Spleen (tissue), 11 donors: ENCODE results near the gene DENND2D. TPM values are rescaled to one million over a fixed set of nuclear protein-coding genes. Genes with fewer than 3 reads are reported as not detected.

Source experiments
- DNase-seq: peaks from one replicate; pipeline ENCODE4 v3.0.0-alpha.2; 2020
- H3K27ac ChIP-seq, 8 donors: fragments of 200-600 bp; sonication (generic) in 7 of 8; 1 replicate in 4 of 8; 2 replicates in 4 of 8; pipeline versions ENCODE4 v1.5.0 to v1.8.0; 2016 to 2021; ENCODE audit warnings: inconsistent platforms in 4 of 8, mild to moderate bottlenecking in 4 of 8, moderate library complexity in 1 of 8
- H3K27me3 ChIP-seq, 7 donors: fragments of 200-600 bp; sonication (generic) in 6 of 7; replicated peaks in 1 of 7; 1 replicate in 4 of 7; 2 replicates in 3 of 7; pipeline versions ENCODE4 v1.5.0 to v1.8.0; 2016 to 2021; ENCODE audit warnings: inconsistent platforms in 3 of 7, mild to moderate bottlenecking in 1 of 7
- H3K36me3 ChIP-seq, 6 donors: fragments of 200-600 bp; sonication (generic) in 5 of 6; 1 replicate in 4 of 6; 2 replicates in 2 of 6; pipeline versions ENCODE4 v1.5.0 to v1.8.0; 2016 to 2021; ENCODE audit warnings: inconsistent platforms in 2 of 6
- H3K4me1 ChIP-seq, 6 donors: fragments of 200-600 bp; sonication (generic) in 5 of 6; 1 replicate in 3 of 6; 2 replicates in 3 of 6; pipeline versions ENCODE4 v1.5.0 to v1.8.0; 2016 to 2021; ENCODE audit warnings: inconsistent platforms in 3 of 6
- H3K4me3 ChIP-seq, 8 donors: fragments of 200-600 bp; sonication (generic) in 7 of 8; 1 replicate in 4 of 8; 2 replicates in 4 of 8; pipeline versions ENCODE4 v1.5.0 to v1.8.0; 2016 to 2021; ENCODE audit warnings: inconsistent platforms in 4 of 8, mild to moderate bottlenecking in 4 of 8, moderate library complexity in 2 of 8
- H3K9me3 ChIP-seq, 8 donors: fragments of 200-600 bp; sonication (generic) in 7 of 8; 1 replicate in 4 of 8; 2 replicates in 4 of 8; pipeline versions ENCODE4 v1.5.0 to v1.8.0; 2016 to 2021; ENCODE audit warnings: inconsistent platforms in 4 of 8
- POLR2A ChIP-seq, 3 donors: fragments of 450-650 bp; IDR thresholded peaks; one replicate each; pipeline ENCODE4 v1.5.1; 2017; ENCODE audit warnings: antibody characterized with exemption in 3 of 3, mild to moderate bottlenecking in 1 of 3
- POLR2AphosphoS5 ChIP-seq, 3 donors: sonication (generic); formaldehyde crosslinking; IDR thresholded peaks; one replicate each; pipeline ENCODE4 v1.5.1; 2017; ENCODE audit warnings: antibody characterized with exemption in 3 of 3
- WGBS, 5 donors: extraction: QIAGEN DNeasy Blood & Tissue Kit in 3 of 5; methylation state at CpG; one replicate each; pipeline versions ENCODE4 v1.1.5 to v1.1.7; 2013 to 2018; 5-methylcytosine and 5-hydroxymethylcytosine counted together
- intact Hi-C: fragments of 100-400 bp; cut with DNase I; formaldehyde crosslinking; loops from one replicate; pipeline ENCODE4 v1.15.0; 2023; ENCODE audit warnings: low total_unique reads
- polyA plus RNA-seq, 3 donors: library from polyadenylated mRNA; stranded (reverse); fragments of 200-250 nt; gene quantifications; one replicate each; pipeline ENCODE4 v1.2.1, GENCODE V29; 2013
- total RNA-seq, 7 donors: library from RNA; depleted of rRNA in 3 of 7; stranded (reverse); fragments of >200 nt in 3 of 7; fragmentation: NEBNext Ultra II Directional in 4 of 7; extraction: Animal tissue kit (Norgen Biotek cat#: 25700) in 4 of 7; gene quantifications; one replicate each; pipeline versions ENCODE4 v1.1.0 to v1.2.1, GENCODE V29; 2016 to 2021
- TF ChIP-seq, protein P1 (sequence below), 11 experiments: fragments of 200-600 bp in 7 of 11; fragments of 450-650 bp in 4 of 11; sonication (generic) in 4 of 11; IDR thresholded peaks in 8 of 11; conservative IDR thresholded peaks in 3 of 11; 1 replicate in 7 of 11; 2 replicates in 4 of 11; pipeline versions ENCODE4 v1.4.0 to v1.8.0; 2016 to 2021; ENCODE audit warnings: antibody characterized with exemption in 11 of 11, inconsistent platforms in 4 of 11, mild to moderate bottlenecking in 1 of 11
- donor health status: healthy with polysubstance abuse.
- donor health status: DM: no; HTN: no; CAD: no; lungs with moderate emphysema.
- donor health status: DM: no; HTN: no; CAD: no.
- donor health status: Bipolar disorder and iron deficiency.
- donor health status: healthy.
- donor health status: DM: no; HTN: no; CAD: no.
- donor health status: DM: yes; HTN: yes; CAD: no.

DENND2D gene
- total and polyA plus RNA-seq, 10 donors, result 90.3 to 182 (median 149) TPM

DNA sequence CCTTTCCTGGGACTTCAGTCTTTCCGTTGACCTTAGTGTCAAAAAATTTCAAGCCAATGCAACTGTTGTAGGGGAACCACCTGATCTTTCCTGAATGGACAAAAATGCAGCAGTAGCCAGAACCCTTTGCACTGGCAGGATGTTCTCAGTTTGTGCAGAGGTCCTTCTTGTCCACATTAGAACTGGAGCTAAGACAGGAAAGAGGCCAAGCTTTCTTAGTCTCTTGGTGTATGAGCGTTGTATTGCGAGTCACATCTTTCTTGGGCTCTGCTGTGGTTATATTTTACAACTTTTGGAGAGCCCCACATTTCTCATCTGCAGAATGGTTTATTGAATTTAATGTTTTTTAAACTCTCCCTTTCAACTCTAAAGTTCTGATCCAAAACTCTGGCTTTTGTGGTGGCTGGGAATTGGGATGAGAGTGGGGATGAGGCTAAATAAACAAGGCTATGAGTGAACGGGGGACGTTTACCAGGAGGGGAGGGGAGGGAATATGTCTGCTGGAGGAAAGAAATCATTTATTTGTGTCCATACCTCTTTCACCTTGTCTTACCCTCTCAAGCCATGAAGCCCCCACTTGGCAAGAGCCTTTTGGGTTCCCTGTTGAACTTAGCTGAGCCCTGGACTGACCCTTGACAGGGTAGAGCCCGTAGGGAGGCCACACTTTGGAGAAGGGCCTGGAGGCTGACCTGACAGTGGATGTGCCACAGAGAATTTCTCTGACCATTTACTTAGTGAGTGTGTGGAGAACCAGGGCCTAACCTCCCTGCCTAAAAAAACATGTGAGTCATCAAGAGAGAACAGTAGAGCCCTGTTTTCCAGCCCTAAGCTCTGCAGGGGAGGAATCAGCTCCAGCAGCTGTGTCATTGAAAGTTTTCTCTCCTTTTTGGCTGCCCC, 27.7 kb upstream of the DENND2D start:
- no peaks in the 10 kb centered on the region for H3K9me3 ChIP-seq
- peak overlapping the region in 5 of 8 donors; percentile 61 to 81 (median 66) for H3K27ac ChIP-seq
- TF ChIP-seq, protein P1, sequence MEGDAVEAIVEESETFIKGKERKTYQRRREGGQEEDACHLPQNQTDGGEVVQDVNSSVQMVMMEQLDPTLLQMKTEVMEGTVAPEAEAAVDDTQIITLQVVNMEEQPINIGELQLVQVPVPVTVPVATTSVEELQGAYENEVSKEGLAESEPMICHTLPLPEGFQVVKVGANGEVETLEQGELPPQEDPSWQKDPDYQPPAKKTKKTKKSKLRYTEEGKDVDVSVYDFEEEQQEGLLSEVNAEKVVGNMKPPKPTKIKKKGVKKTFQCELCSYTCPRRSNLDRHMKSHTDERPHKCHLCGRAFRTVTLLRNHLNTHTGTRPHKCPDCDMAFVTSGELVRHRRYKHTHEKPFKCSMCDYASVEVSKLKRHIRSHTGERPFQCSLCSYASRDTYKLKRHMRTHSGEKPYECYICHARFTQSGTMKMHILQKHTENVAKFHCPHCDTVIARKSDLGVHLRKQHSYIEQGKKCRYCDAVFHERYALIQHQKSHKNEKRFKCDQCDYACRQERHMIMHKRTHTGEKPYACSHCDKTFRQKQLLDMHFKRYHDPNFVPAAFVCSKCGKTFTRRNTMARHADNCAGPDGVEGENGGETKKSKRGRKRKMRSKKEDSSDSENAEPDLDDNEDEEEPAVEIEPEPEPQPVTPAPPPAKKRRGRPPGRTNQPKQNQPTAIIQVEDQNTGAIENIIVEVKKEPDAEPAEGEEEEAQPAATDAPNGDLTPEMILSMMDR (IDR thresholded peaks at IDR 0.05 in 8 of 11, conservative IDR thresholded peaks at IDR 0.05 in 3 of 11), result no peak
- TF ChIP-seq POLR2AphosphoS5 (IDR thresholded peaks at IDR 0.05) (no peak), POLR2A (IDR thresholded peaks at IDR 0.05) (no peak)
- H3K36me3 ChIP-seq, result no peaks in the 10 kb centered on the region
- intact Hi-C loops, result loop anchor here (5.0 to 10.0 kb wide), 2 partner anchors 107 to 169 kb away; no protein-coding TSS in a partner anchor
- 77 to 87% (median 83%) methylated on average over 6 of the region's 6 CpGs for WGBS, 5 donors
- DNase-seq, result no peak
- H3K4me1 ChIP-seq, result peaks cover 9 to 93% (median 39%) of the 10 kb centered on the region in 6 donors
- no peaks in the 10 kb centered on the region for H3K27me3 ChIP-seq
- no peak overlapping the region for H3K4me3 ChIP-seq

DNA sequence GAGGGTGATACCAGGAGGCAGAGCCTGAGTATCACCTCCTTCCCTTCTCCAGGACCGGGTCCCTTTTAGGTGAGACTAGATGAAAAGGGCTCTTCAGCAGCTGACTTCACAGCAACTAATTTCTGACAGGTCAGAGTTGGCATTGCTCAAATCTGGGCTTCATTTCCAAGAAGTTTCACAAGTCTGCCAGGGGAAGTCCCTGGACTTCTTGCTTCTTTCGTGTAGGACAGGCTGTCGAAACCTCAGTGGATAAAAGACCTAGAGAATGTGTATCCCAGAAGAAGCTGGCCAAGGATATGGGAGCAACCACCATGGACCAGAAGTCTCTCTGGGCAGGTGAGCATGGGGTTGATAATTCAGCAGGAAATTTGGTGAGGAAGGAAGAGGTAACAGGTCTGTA, 27.0 kb upstream of the DENND2D start, which contains the start of gene CHI3L2:
Gene CHI3L2 (plus strand): TSS at position 280 of the 400 bp plus-strand sequence. CDS start 17 bp downstream, at position 297.
- no peaks in the 10 kb centered on the region for H3K27me3 ChIP-seq
- 51 to 67% (median 55%) methylated on average over 3 of the region's 3 CpGs for WGBS, 5 donors
- H3K9me3 ChIP-seq, result no peaks in the 10 kb centered on the region
- TF ChIP-seq POLR2AphosphoS5 (IDR thresholded peaks at IDR 0.05) (no peak), POLR2A (IDR thresholded peaks at IDR 0.05) (no peak)
- TF ChIP-seq, protein P1 (IDR thresholded peaks at IDR 0.05 in 8 of 11, conservative IDR thresholded peaks at IDR 0.05 in 3 of 11), result no peak
- intact Hi-C loops, result loop anchor here (5.0 to 10.0 kb wide), 2 partner anchors 107 to 170 kb away; no protein-coding TSS in a partner anchor
- no peaks in the 10 kb centered on the region for H3K36me3 ChIP-seq
- peak within 1 kb of the TSS in 6 of 8 donors; percentile 30 to 81 (median 66) for H3K27ac ChIP-seq
- no peak within 1 kb of the TSS for H3K4me3 ChIP-seq
- peaks cover 15 to 96% (median 46%) of the 10 kb centered on the region in 6 donors for H3K4me1 ChIP-seq
- DNase-seq, result no peak

DNA sequence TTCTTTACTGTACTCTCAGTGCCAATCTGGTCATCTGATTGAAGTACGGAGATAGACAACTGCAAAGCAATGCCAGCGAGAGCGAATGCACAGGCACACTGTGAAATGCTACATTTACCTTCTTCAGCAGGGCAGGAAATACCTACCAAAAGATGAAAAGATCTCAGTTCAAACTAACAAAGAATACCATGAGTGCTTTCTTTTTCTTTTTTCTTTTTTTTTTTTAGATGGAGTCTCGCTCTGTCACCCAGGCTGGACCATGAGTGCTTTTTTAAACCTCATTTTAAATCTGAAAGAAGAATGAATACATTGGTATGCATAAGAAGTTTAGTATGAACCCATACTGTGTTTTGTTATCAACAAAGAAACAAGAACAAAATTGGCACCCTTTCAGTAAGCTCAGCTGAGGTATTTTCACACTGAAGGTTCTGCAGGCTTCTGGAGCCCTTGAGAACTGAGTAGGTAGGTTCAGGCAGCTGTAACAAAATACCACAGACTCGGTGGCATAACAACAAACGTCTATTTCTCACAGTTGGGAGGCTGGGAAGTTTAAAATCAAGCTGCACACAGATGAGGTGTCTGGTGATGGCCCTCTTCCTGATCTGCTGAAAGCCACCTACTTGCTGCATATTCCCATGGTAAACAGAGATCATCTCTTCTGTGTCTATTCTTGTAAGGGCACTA, 25.4 kb upstream of the DENND2D start:
- Histone ChIP-seq H3K27ac (peak overlapping the region; percentile 30 to 81 (median 63)), H3K4me1 (peaks cover 27 to 96% (median 61%) of the 10 kb centered on the region in 6 donors), H3K4me3 (no peak overlapping the region), H3K27me3 (no peaks in the 10 kb centered on the region), H3K9me3 (no peaks in the 10 kb centered on the region), H3K36me3 (no peaks in the 10 kb centered on the region)
- WGBS, 5 donors, result 42 to 68% (median 66%) methylated on average over 6 of the region's 6 CpGs
- no peak for DNase-seq
- intact Hi-C loops, result loop anchor here (5.0 to 10.0 kb wide), 2 partner anchors 109 to 171 kb away; no protein-coding TSS in a partner anchor
- TF ChIP-seq POLR2AphosphoS5 (IDR thresholded peaks at IDR 0.05), result peak in 1 of 3 donors; percentile 40
- TF ChIP-seq, protein P1 (IDR thresholded peaks at IDR 0.05 in 8 of 11, conservative IDR thresholded peaks at IDR 0.05 in 3 of 11), result no peak
